Gastroesophageal sphincter (tissue), 3 donors: Measurements from ENCODE around the gene PTPRJ.

Source experiments
- POLR2A ChIP-seq, 2 donors: fragments of 450-650 bp; IDR thresholded peaks; one replicate each; pipeline ENCODE4 v1.6.1; 2017; ENCODE audit warnings: antibody characterized with exemption in 2 of 2, mild to moderate bottlenecking in 2 of 2, moderate library complexity in 1 of 2
- TF ChIP-seq, protein P1 (sequence below), 4 experiments: fragments of 200-600 bp in 2 of 4; fragments of 450-650 bp in 2 of 4; sonication (generic) in 1 of 4; IDR thresholded peaks; one replicate each; pipeline ENCODE4 v1.5.1; 2017 to 2019; ENCODE audit warnings: antibody characterized with exemption in 4 of 4, mild to moderate bottlenecking in 2 of 4, moderate library complexity in 2 of 4

DNA sequence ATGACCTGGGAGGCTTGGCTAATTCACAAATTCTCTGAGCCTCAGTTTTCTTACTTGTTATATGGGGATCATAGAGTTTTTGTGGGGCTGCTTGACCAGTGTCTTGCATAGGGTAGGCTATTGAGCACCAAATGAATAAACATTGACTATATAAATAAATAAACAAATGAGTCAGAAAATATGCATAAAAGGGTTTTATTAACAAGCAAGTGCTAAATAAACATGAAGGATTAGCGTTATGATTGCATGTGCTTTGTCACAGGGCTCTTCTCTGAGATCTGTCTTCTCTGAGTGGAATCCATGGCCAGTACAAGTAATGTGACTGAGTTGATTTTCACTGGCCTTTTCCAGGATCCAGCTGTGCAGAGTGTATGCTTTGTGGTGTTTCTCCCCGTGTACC lies 236.2 kb downstream of the PTPRJ start, which contains the start of gene OR4B1:
- TF ChIP-seq, protein P1, sequence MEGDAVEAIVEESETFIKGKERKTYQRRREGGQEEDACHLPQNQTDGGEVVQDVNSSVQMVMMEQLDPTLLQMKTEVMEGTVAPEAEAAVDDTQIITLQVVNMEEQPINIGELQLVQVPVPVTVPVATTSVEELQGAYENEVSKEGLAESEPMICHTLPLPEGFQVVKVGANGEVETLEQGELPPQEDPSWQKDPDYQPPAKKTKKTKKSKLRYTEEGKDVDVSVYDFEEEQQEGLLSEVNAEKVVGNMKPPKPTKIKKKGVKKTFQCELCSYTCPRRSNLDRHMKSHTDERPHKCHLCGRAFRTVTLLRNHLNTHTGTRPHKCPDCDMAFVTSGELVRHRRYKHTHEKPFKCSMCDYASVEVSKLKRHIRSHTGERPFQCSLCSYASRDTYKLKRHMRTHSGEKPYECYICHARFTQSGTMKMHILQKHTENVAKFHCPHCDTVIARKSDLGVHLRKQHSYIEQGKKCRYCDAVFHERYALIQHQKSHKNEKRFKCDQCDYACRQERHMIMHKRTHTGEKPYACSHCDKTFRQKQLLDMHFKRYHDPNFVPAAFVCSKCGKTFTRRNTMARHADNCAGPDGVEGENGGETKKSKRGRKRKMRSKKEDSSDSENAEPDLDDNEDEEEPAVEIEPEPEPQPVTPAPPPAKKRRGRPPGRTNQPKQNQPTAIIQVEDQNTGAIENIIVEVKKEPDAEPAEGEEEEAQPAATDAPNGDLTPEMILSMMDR (IDR thresholded peaks at IDR 0.05) = no peak
- TF ChIP-seq POLR2A (IDR thresholded peaks at IDR 0.05) = no peak
